HG02973 (cell line): ENCODE results near the gene TMEM131L.
A peak's percentile ranks its signal among the peaks of the same experiment; 100 is the strongest.

Experiments
- ATAC-seq: cut with Tn5 transposase; IDR thresholded peaks from one replicate; pipeline ENCODE4 v1.9.1; 2021; ENCODE audit warnings: moderate library complexity; ENCODE audit not compliant: unreplicated experiment

The TMEM131L gene

GRCh38 chr4:153684182-153684970 is 218.2 kb downstream of the TMEM131L start, which contains the start of gene TLR2:
TSS of gene TLR2 (plus strand) at chr4:153684280. CDS start at chr4:153702908, 18,628 bp downstream.
- peak; percentile 91 for ATAC-seq

GRCh38 chr4:153684971-153685371 is 218.8 kb downstream of the TMEM131L start:
- ATAC-seq: no peak
